Measurements from ENCODE around the gene PVALEF. TPM values are rescaled to one million over a fixed set of nuclear protein-coding genes. Genes with fewer than 3 reads are reported as not detected.

Gene PVALEF
- polyA plus RNA-seq, 1 of the 3 experiments (the other 2 are of a cell fraction), result not detected

DNA sequence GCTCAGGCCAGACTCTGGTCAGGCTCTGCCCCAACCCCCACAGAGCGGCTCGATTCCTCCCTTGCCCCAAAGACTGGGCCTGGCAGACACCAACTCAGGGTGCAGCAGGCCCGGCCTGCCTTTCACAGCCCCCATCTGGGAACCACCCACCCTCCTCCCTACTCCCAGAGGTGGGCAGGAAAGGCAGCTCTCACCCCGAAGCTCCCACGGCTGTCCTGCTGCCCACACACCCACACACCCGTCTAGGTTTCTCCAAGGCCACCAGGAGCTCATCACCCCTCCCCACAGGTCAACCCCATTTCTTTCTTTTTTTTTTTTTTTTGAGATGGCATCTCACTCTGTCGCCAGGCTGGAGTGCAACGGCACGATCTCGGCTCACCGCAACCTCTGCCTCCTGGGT lies 53.7 kb downstream of the PVALEF start:
- POLR2A ChIA-PET, result no interaction called here
- TF ChIP-seq CHD2 (IDR thresholded peaks at IDR 0.05; ENCODE audit: low read length, partially characterized antibody) (no peak), JUND (IDR thresholded peaks at IDR 0.05) (no peak), EP300 (IDR thresholded peaks at IDR 0.05; ENCODE audit: borderline replicate concordance in 1 of 2, low read depth in 1 of 2, low read length in 1 of 2) (no peak), USF1 (IDR thresholded peaks at IDR 0.05; ENCODE audit: borderline replicate concordance, low read depth) (no peak), RAD21 (IDR thresholded peaks at IDR 0.05; ENCODE audit: low read length) (no peak), YY1 (IDR thresholded peaks at IDR 0.05; ENCODE audit: low read depth) (no peak), TEAD4 (IDR thresholded peaks at IDR 0.05; ENCODE audit: borderline replicate concordance, insufficient read depth) (no peak), NRF1 (IDR thresholded peaks at IDR 0.05; ENCODE audit: low read depth, low read length) (no peak), MEF2A (IDR thresholded peaks at IDR 0.05; ENCODE audit: borderline replicate concordance, low read depth) (no peak), POLR2AphosphoS5 (IDR thresholded peaks at IDR 0.05; ENCODE audit: low read depth, low read length) (no peak), RXRA (IDR thresholded peaks at IDR 0.05; ENCODE audit: borderline replicate concordance, low read depth) (no peak), FOXJ3 (CRISPR knock-in tag; IDR thresholded peaks at IDR 0.05) (no peak), GATA2 (CRISPR knock-in tag; IDR thresholded peaks at IDR 0.05) (no peak), EZH2phosphoT487 (IDR thresholded peaks at IDR 0.05; ENCODE audit: borderline replicate concordance, low read depth) (no peak), TAF1 (IDR thresholded peaks at IDR 0.05; ENCODE audit: borderline replicate concordance, low read depth, low read length) (no peak), ELF1 (IDR thresholded peaks at IDR 0.05) (no peak)
- TF ChIP-seq, protein P1, sequence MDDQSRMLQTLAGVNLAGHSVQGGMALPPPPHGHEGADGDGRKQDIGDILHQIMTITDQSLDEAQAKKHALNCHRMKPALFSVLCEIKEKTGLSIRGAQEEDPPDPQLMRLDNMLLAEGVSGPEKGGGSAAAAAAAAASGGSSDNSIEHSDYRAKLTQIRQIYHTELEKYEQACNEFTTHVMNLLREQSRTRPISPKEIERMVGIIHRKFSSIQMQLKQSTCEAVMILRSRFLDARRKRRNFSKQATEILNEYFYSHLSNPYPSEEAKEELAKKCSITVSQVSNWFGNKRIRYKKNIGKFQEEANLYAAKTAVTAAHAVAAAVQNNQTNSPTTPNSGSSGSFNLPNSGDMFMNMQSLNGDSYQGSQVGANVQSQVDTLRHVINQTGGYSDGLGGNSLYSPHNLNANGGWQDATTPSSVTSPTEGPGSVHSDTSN (IDR thresholded peaks at IDR 0.05), result no peak
- TF ChIP-seq, protein P2, sequence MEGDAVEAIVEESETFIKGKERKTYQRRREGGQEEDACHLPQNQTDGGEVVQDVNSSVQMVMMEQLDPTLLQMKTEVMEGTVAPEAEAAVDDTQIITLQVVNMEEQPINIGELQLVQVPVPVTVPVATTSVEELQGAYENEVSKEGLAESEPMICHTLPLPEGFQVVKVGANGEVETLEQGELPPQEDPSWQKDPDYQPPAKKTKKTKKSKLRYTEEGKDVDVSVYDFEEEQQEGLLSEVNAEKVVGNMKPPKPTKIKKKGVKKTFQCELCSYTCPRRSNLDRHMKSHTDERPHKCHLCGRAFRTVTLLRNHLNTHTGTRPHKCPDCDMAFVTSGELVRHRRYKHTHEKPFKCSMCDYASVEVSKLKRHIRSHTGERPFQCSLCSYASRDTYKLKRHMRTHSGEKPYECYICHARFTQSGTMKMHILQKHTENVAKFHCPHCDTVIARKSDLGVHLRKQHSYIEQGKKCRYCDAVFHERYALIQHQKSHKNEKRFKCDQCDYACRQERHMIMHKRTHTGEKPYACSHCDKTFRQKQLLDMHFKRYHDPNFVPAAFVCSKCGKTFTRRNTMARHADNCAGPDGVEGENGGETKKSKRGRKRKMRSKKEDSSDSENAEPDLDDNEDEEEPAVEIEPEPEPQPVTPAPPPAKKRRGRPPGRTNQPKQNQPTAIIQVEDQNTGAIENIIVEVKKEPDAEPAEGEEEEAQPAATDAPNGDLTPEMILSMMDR (IDR thresholded peaks at IDR 0.05), result no peak

More for the DNA sequence above, 53.7 kb downstream of the PVALEF start:
- H3K9me2 ChIP-seq, result no peaks in the 10 kb centered on the region
- no peak overlapping the region for H3K27ac ChIP-seq (ENCODE audit: low read depth in 2 of 2, low read length in 1 of 2)
- no peaks in the 10 kb centered on the region for H4K20me1 ChIP-seq (ENCODE audit: insufficient read depth)
- no peaks in the 10 kb centered on the region for H3K9me3 ChIP-seq
- no peaks in the 10 kb centered on the region for H3K27me3 ChIP-seq (ENCODE audit: insufficient read depth)
- H3K79me2 ChIP-seq (ENCODE audit: insufficient read depth), result peaks cover 17% of the 10 kb centered on the region
- CTCF ChIA-PET, result interaction anchor here (1.0 to 3.2 kb wide), 5 partner anchors 18 to 113 kb away, joined by 3 to 19 read pairs (median 6); no protein-coding TSS in a partner anchor
- no peak overlapping the region for H3K9ac ChIP-seq
- peaks cover 7 to 16% of the 10 kb centered on the region in 2 experiments; a peak in 3 of 4 replicates for H3K4me1 ChIP-seq (ENCODE audit: control insufficient read depth in 1 of 2, insufficient read depth in 2 of 2, low read depth in 1 of 2, low read length in 1 of 2)
- H3K4me2 ChIP-seq, result no peak overlapping the region
- H2AFZ ChIP-seq (ENCODE audit: low read depth), result no peak overlapping the region
- 96% methylated on average over 11 of the region's 11 CpGs for WGBS (ENCODE audit: low lambda C conversion rate)
- peaks cover 0 to 2% of the 10 kb centered on the region in 2 experiments for H3K36me3 ChIP-seq (replicated peaks in 1 of 2; ENCODE audit: control insufficient read depth in 1 of 2, insufficient read depth in 2 of 2, low read length in 1 of 2)
- DNase-seq, result no peak
- H3F3A ChIP-seq (replicated peaks; ENCODE audit: insufficient read depth), result peaks cover 6% of the 10 kb centered on the region
- H3K4me3 ChIP-seq (ENCODE audit: low read depth in 2 of 2, low read length in 1 of 2), result no peak overlapping the region
